SU-DHL-6 (cell line): Measurements from ENCODE around the gene CEP350.
A peak's percentile ranks its signal among the peaks of the same experiment; 100 is the strongest.

ENCODE experiments used
- H2AFZ ChIP-seq: fragments of 200-600 bp; sonication (generic); 2 replicates; pipeline ENCODE4 v1.6.1; 2014; ENCODE audit warnings: low read depth, mild to moderate bottlenecking, moderate library complexity, mixed read lengths, antibody characterized with exemption, low read length; ENCODE audit not compliant: severe bottlenecking
- H3F3A ChIP-seq: fragments of 200-600 bp; shearing (Covaris generic); 2 replicates; pipeline ENCODE4 v1.6.0; 2016; ENCODE audit warnings: antibody characterized with exemption, mild to moderate bottlenecking; ENCODE audit not compliant: insufficient read depth
- H3K27ac ChIP-seq: fragments of 200-600 bp; sonication (generic); 2 replicates; pipeline ENCODE4 v1.5.1; 2016; ENCODE audit warnings: low read depth, mild to moderate bottlenecking, low read length, moderate library complexity, mixed read lengths
- H3K27me3 ChIP-seq: fragments of 200-600 bp; sonication (generic), shearing (Covaris generic); 2 replicates; pipeline ENCODE4 v1.6.0; 2014; ENCODE audit warnings: mild to moderate bottlenecking, low read length
- H3K36me3 ChIP-seq: fragments of 200-600 bp; sonication (generic); 2 replicates; pipeline ENCODE4 v1.6.1; 2014; ENCODE audit warnings: mild to moderate bottlenecking, low read length, mixed read lengths
- H3K4me2 ChIP-seq: fragments of 300-600, 200-600 bp; shearing (Covaris generic), sonication (generic); 2 replicates; pipeline ENCODE4 v1.6.0; 2014; ENCODE audit warnings: low read length, low read depth, mild to moderate bottlenecking; ENCODE audit not compliant: poor library complexity, severe bottlenecking
- H3K4me3 ChIP-seq: fragments of 200-600 bp; sonication (generic); 2 replicates; pipeline ENCODE4 v1.5.1; 2014; ENCODE audit warnings: antibody characterized with exemption, low read length, mild to moderate bottlenecking, mixed read lengths; ENCODE audit not compliant: insufficient read depth, poor library complexity, severe bottlenecking
- H3K79me2 ChIP-seq: fragments of 200-600 bp; sonication (generic); 2 replicates; pipeline ENCODE4 v1.6.1; 2014; ENCODE audit warnings: mild to moderate bottlenecking, low read length, moderate library complexity; ENCODE audit not compliant: insufficient read depth
- H3K9ac ChIP-seq: fragments of 200-600 bp; sonication (generic); 2 replicates; pipeline ENCODE4 v1.7.0; 2014; ENCODE audit warnings: mild to moderate bottlenecking, low read length
- H3K9me2 ChIP-seq: fragments of 200-600 bp; sonication (generic); replicated peaks from 2 replicates; pipeline ENCODE4 v1.6.1; 2014; ENCODE audit warnings: low read length; ENCODE audit not compliant: insufficient read depth
- H3K9me3 ChIP-seq: fragments of 200-600 bp; sonication (generic); 2 replicates; pipeline ENCODE4 v1.6.1; 2014; ENCODE audit warnings: low read length, mixed read lengths; ENCODE audit not compliant: insufficient read depth
- H4K20me1 ChIP-seq: fragments of 200-600 bp; sonication (generic); 2 replicates; pipeline ENCODE4 v1.6.1; 2014; ENCODE audit warnings: low read depth, mild to moderate bottlenecking, antibody characterized with exemption, low read length, moderate library complexity, mixed read lengths
- EZH2phosphoT487 ChIP-seq: fragments of 200-600 bp; sonication (generic), shearing (Covaris generic); conservative IDR thresholded peaks from 2 replicates; pipeline ENCODE4 v1.6.1; 2018; ENCODE audit warnings: mild to moderate bottlenecking, antibody characterized with exemption, low read length, moderate library complexity, mixed read lengths
- TF ChIP-seq, protein P1 (sequence below): fragments of 200-600 bp; sonication (generic); IDR thresholded peaks from one replicate; pipeline ENCODE4 v1.5.1; 2017; ENCODE audit warnings: antibody characterized with exemption, mild to moderate bottlenecking, low read length, moderate library complexity; ENCODE audit not compliant: insufficient read depth, poor library complexity, severe bottlenecking

The CEP350 gene

DNA sequence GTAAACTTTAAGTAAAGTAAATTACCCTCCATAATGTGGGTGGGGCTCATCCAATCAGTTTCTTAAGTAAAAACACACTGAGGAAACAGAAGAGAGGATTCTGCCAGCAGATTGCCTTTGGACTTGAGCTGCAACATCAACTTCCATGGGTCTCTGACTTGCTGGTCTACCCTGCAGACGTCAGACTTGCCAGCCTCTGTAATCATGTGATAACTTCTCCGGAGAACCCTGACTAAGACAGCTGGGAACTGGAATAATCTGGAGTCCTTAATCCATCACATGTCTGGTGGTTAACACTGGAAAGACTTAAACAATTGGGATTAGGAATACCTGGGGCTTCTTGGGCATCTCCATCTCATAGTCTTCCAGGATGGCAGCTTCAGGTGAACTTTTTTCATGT lies 13.2 kb upstream of the CEP350 start:
- TF ChIP-seq EZH2phosphoT487, result no peak
- TF ChIP-seq, protein P1, sequence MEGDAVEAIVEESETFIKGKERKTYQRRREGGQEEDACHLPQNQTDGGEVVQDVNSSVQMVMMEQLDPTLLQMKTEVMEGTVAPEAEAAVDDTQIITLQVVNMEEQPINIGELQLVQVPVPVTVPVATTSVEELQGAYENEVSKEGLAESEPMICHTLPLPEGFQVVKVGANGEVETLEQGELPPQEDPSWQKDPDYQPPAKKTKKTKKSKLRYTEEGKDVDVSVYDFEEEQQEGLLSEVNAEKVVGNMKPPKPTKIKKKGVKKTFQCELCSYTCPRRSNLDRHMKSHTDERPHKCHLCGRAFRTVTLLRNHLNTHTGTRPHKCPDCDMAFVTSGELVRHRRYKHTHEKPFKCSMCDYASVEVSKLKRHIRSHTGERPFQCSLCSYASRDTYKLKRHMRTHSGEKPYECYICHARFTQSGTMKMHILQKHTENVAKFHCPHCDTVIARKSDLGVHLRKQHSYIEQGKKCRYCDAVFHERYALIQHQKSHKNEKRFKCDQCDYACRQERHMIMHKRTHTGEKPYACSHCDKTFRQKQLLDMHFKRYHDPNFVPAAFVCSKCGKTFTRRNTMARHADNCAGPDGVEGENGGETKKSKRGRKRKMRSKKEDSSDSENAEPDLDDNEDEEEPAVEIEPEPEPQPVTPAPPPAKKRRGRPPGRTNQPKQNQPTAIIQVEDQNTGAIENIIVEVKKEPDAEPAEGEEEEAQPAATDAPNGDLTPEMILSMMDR, result no peak
- Histone ChIP-seq H3K27me3 (no peaks in the 10 kb centered on the region), H2AFZ (no peak overlapping the region), H3K27ac (no peak overlapping the region), H3K4me3 (no peak overlapping the region), H3K9ac (no peak overlapping the region), H3K9me3 (no peaks in the 10 kb centered on the region), H3K4me2 (no peak overlapping the region), H3F3A (no peaks in the 10 kb centered on the region), H3K79me2 (no peaks in the 10 kb centered on the region), H4K20me1 (no peaks in the 10 kb centered on the region), H3K9me2 (no peaks in the 10 kb centered on the region), H3K36me3 (no peaks in the 10 kb centered on the region)

DNA sequence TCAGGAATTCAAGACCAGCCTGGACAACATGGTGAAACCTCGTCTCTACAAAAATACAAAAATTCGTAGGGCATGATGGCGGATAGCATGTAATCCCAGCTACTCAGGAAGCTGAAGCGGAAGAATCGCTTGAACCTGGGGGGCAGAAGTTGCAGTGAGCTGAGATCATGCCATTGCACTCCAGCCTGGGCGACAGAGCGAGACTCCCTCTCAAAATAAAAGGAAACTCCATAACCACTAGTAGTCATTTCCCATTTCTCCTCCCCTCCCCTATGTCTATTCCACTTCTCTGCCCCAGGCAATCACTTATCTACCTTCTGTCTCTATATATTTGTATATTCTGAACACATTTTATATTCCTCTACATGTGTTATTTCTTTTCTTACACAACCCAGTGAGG lies 4.0 kb upstream of the CEP350 start:
- Histone ChIP-seq H3K4me2 (no peak overlapping the region), H3K9me2 (no peaks in the 10 kb centered on the region), H4K20me1 (0 out of 2 replicates have a peak, but pooled peaks cover 3% of the 10 kb centered on the region), H3K9ac (no peak overlapping the region), H3K4me3 (no peak overlapping the region), H3K9me3 (no peaks in the 10 kb centered on the region), H3K79me2 (peaks cover 10% of the 10 kb centered on the region), H3F3A (peaks cover 4% of the 10 kb centered on the region; the same call in 1 of the 2 replicates), H3K27me3 (no peaks in the 10 kb centered on the region), H3K27ac (no peak overlapping the region), H3K36me3 (no peaks in the 10 kb centered on the region), H2AFZ (no peak overlapping the region)
- no peak for TF ChIP-seq EZH2phosphoT487
- TF ChIP-seq, protein P1, result no peak

DNA sequence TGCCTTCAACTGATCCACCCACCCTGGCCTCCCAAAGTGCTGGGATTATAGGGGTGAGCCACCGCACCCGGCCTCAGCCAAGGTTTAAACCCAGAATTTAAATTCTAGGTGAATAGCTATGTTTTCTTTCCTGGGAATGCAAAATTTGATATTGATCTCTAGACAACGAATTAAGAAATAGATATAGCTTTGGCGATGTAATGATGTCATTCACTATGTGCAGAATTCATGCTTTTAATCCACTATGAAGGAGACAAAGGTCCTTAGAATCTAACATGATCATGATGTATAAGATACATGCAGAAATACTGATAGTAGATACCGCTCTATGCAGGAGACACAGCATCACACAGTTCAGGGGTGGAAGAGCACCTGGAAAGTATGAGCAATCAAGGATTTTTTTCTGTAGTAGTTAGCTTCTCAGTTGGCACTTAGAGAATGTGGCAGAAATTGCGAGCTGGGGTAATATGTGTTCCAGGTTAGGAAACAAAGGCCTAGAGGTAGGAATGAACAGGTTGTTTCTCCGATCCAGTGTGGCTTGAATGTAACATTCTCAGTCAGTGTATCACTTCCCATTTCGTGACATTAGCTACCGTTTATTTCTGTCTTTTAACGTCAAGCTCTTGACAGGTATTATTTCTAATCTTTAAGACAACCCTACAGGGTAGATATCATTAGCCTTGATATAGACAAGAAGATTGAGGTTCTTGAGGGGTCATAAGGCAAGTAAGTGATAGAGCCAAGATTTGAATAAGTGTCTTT lies 3.0 kb upstream of the CEP350 start:
- peak overlapping the region; percentile 52 for H2AFZ ChIP-seq
- H3K79me2 ChIP-seq, result peaks cover 19% of the 10 kb centered on the region
- H3K27me3 ChIP-seq, result no peaks in the 10 kb centered on the region
- TF ChIP-seq, protein P1, result no peak
- TF ChIP-seq EZH2phosphoT487, result no peak
- H3K4me3 ChIP-seq, result no peak overlapping the region
- no peaks in the 10 kb centered on the region for H3K9me2 ChIP-seq
- no peak overlapping the region for H3K27ac ChIP-seq
- H3K9ac ChIP-seq, result no peak overlapping the region
- 0 out of 2 replicates have a peak, but pooled peaks cover 3% of the 10 kb centered on the region for H4K20me1 ChIP-seq
- no peaks in the 10 kb centered on the region for H3K9me3 ChIP-seq
- H3K36me3 ChIP-seq, result no peaks in the 10 kb centered on the region
- peak overlapping the region; percentile 25 for H3K4me2 ChIP-seq
- H3F3A ChIP-seq, result peaks cover 4% of the 10 kb centered on the region; the same call in 1 of the 2 replicates
